ENCODE results near the gene CERKL. TPM values are rescaled to one million over a fixed set of nuclear protein-coding genes. Genes with fewer than 3 reads are reported as not detected.

Gene CERKL
- polyA plus RNA-seq, 1 donor = 9.2 TPM

- DNase-seq = no peak
These were observed 30.2 kb downstream of the CERKL start for GRCh38 chr2:181626671-181627070.

DNA sequence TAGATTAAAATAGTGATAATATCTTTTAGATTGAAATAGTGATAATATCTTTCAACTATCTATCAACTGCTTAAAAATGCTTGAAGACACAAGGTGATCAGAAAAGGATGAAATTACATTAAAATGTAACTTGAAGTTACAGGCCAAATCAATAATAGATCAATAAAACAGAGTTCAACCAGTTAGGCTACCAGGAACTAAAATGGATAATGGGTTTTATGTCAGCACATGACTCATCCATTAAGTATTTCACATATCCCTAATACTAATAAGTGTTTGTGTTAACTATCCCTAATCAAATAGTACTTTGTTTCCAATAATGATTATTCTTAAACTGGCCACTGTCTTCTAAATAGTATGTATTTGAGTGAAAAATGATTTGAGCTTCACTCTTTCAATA, 33.7 kb downstream of the CERKL start:
- DNase-seq = no peak

- DNase-seq = no peak
These were observed 35.0 kb downstream of the CERKL start for GRCh38 chr2:181621779-181622490.

- no peak for DNase-seq
These were observed 37.4 kb downstream of the CERKL start for GRCh38 chr2:181619516-181619915.

GRCh38 chr2:181616715-181617114, 40.2 kb downstream of the CERKL start:
- no peak for DNase-seq

- no peak for DNase-seq
These were observed 41.8 kb downstream of the CERKL start for GRCh38 chr2:181614874-181615638.

- DNase-seq = no peak
These were observed 43.7 kb downstream of the CERKL start for GRCh38 chr2:181613241-181613640.

- no peak for DNase-seq
These were observed 49.0 kb downstream of the CERKL start for GRCh38 chr2:181607629-181608590.

DNA sequence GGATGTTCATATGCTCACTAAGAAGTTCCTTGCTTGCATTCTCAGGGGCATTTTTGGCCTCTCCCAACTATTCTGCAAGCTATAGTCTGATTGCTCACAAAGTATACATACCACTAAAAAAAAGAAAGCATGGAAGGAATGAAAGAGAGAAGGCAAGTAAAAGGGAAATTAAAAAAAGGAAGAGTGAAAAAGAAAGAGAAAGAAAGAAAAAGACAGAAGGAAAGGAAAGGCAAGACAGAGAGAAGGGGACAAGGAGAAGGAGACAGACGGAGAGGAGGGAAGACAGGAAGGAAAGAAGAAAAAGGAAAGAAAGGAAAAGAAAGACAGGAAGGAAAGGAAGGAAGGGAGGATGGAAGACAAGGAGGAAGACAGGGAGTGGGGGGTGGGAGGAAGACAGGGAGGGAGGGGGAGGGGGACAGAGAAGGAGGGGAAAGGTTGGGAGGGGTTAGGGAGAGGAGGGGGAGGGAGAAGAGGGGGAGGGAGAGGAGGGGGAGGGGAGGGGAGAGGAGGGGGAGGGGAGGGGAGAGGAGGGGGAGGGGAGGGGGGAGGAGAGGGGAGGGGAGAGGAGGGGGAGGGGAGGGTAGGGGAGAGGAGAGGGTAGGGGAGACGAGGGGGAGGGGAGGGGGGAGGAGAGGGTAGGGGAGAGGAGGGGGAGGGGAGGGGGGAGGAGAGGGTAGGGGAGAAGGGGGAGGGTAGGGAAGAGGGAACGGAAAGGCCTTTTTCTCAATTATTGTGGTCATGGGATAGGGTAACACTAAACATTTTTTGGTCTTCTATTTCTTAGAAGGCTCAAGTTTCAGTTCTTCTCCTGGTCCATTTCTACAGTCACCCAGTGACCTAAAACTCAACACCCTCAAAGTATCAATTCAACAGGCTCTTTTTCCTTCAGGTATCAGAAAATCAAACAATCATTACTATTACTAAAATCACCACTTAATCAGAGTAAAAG, 50.7 kb downstream of the CERKL start:
- no peak for DNase-seq

DNA sequence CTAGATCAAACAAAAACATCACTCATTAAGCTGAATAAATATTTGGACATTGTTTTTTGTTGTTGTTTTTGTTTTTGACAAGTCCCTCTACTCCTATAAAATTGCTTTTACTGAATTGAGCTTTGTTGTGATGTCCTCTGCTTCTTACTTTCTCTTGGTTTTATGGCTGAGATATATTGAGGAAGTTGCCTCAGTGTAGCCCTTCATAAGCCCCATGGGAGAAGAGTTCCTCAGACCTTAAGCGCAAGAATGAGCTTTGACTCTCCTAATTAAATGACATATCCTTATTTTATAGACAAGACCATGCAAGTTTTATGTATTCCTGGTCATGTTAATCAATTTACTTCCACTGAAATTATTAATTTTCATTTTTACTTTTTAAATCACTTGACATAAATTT, 54.9 kb downstream of the CERKL start:
- no peak for DNase-seq

DNA sequence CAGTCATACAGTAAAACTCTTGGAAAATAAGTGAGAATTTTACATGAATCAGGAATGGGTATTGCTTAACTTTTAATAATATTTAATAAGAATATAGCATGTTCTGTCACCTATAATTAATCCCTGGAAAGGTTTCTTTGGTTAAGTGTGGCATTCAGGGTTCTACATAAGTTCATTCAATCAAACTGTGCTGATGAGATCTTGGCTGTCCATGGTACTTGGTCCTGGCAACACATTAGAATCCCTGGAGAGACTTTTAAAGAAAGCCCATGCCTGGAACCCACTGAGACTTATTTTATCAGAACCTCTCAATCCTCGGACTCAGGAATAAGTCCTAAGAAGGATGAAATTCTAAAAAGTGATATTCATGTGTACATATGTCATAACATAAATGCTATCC, 60.3 kb downstream of the CERKL start:
- no peak for DNase-seq

GRCh38 chr2:181594322-181594721, 62.6 kb downstream of the CERKL start:
- no peak for DNase-seq

- DNase-seq = no peak
These were observed 67.1 kb downstream of the CERKL start for GRCh38 chr2:181589779-181590178.

DNA sequence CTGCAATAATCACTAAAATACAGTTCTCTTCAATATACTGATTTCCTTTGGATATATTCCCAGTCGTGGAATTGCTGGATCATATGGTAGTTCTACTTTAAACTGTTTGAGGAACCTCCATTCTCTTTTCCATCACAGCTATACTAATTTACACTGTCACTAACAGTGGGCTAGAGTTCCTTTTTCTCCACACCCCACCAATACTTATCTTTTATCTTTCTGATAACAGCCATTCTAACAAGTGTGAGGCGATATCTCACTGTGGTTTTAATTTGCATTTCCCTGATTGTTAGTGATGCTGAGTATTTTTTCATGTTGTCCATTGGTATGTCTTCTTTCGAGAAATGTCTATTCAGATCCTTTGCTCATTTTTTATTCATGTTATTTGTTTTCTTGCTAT, 68.4 kb downstream of the CERKL start:
- no peak for DNase-seq

DNA sequence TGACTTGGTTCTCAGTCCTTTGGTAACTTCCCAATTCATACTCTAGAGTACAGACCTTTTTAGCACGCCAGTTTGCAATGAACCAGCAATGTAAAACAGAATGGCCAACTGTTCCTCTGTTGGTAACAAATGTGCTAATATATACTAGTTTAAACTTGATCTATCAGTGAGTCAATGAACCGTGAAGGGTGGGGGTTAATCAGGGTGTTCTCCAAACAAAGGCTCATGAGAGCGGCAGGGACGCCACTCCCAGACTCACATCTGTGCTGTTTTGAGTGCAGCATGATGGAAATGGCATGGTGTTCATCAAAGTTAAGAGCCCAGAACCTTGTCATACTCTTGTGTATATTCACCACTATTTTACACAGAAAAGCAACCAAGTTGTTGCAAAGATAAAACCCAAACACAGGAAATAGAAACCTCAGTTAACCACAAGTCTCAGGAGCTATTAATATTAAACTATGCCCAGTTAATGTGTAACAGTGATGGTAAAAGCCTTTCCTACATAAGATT, 70.3 kb downstream of the CERKL start:
- no peak for DNase-seq

DNA sequence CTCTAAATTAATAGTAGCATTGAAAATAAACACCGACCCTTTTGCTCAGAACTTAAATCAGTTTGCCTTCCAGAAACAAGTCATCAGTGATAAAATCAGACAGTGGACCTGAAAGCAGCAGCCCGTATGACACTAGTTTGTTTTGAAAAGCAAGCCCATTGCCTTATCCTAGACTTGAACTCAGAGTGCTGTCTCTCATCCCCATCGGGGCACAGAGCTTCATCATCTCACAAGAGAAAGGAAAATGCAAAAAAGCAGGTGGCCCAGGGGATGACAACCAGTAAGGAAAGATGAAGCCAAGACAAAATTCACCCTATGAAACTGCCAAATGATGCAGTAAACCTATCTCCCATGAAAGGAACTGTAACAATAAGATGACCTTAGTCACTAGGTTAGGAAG, 71.2 kb downstream of the CERKL start:
- no peak for DNase-seq

DNA sequence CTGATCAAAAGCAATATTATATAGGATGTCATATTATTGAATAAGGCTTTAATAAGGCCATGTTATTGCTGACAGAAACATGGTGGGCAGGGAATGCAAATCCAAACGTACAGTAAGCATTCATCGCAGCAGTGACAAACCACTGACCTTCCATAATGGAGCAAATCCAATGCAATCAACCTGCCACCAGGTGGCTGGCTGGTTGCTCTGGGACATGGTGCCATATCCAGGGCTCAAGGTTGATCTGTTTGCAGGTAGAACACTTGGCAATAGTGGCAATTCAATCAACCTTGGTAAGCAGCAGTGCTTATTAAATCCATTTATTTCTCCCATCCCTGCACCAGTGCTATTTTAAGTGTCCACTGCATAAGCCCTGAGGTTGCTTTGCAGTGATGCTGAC, 75.4 kb downstream of the CERKL start:
- DNase-seq = no peak

- DNase-seq = no peak
These were observed 78.1 kb downstream of the CERKL start for GRCh38 chr2:181578829-181579228.

DNA sequence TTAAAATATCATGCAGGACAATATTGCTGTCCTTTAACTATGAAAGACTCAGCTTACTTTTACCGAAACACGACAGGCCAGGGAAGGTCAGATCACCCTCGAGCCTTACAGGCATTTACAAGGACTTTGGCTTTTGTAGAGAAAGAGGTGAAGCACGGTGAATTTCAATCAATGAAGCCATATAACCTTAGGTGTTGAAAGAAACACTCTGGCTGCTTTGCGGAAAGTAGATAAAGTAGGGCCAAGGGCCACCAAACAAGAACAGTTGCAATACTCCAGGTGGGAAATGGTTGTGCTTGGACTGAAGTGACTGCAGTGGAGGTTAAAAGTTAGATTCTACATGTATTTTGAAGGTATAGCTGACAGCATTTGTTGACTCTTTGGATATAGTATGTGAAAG, 80.5 kb downstream of the CERKL start:
- DNase-seq = no peak

DNA sequence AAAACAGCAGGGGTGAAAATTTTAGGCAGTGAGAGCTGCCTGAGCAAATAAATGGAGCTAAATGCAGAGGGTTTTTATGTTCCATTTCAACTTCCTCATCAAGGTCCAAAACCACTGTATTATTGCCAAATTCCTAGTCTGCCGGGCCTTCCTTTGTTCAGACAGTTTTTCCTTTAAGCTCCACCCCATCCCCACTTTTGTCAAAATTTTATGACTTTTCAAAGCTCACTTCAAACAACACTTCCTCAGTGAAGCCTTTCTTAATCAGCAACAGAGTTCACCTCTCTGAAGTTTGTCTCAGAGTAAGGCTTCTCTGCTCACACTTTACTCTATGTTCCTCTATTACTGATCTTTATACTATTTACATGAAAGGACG, 81.3 kb downstream of the CERKL start:
- no peak for DNase-seq

DNA sequence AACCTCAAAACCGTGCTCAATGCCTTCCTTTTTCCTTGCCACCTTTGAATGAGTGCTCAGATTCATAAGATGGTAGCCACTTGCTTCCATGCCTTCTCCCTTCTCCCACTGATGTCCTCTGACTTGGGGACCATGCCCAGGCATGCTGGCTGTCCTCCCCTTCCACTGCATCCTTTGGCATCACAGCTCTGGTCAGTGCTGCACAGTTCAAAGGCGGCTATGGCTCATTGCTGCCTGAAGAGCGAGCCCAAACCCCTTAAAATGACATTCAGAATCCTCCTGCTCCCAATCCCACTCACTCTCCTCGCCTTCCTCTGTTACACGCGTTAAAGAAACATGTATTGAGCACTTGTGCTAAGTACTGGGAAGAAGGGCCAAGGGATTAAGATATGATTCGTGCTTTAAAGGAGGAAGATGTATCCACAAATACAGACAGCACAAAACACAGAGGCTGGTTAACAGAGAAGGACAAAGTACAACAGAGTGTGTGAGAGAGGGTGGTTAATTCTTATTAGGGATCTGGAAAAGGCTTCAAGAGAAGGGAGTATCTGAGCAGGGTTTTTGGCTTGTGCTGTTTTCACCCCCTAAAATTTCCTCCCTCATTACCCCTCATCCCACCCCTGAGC, 81.8 kb downstream of the CERKL start:
- no peak for DNase-seq
